ENCODE results near the gene PPP1R9B.

GRCh38 chr17:50136096-50136687, 14.3 kb downstream of the PPP1R9B start:
- TF ChIP-seq MAX (IDR thresholded peaks at IDR 0.05) (no peak), CTCF (IDR thresholded peaks at IDR 0.05; ENCODE audit: low read depth, low read length, missing input control) (no peak), JUND (IDR thresholded peaks at IDR 0.05) (no peak), REST (IDR thresholded peaks at IDR 0.05) (no peak), RAD21 (IDR thresholded peaks at IDR 0.05) (no peak), HNF4A (conservative IDR thresholded peaks at IDR 0.05) (no peak)

All from liver (tissue), 3 donors.